HEK293T (cell line): ENCODE data around the gene ANKRD35.

ENCODE experiments used
- ARNT ChIP-seq: fragments of 450-650 bp; IDR thresholded peaks from 2 replicates; pipeline ENCODE4 v1.6.1; 2017; ENCODE audit warnings: mild to moderate bottlenecking
- BHLHE40 ChIP-seq: fragments of 450-650 bp; IDR thresholded peaks from 2 replicates; pipeline ENCODE4 v1.6.1; 2016; ENCODE audit warnings: mild to moderate bottlenecking, moderate library complexity, borderline replicate concordance
- CTBP1 ChIP-seq: fragments of 450-650 bp; IDR thresholded peaks from 2 replicates; pipeline ENCODE4 v1.6.1; 2016; ENCODE audit warnings: borderline replicate concordance
- ELF4 ChIP-seq: fragments of 450-650 bp; IDR thresholded peaks from 2 replicates; pipeline ENCODE4 v1.6.1; 2017; ENCODE audit warnings: antibody characterized with exemption
- FOXA1 ChIP-seq: fragments of 450-650 bp; IDR thresholded peaks from 2 replicates; pipeline ENCODE4 v1.6.1; 2016; ENCODE audit warnings: mild to moderate bottlenecking
- FOXK2 ChIP-seq: fragments of 450-650 bp; IDR thresholded peaks from 2 replicates; pipeline ENCODE4 v1.6.1; 2016; ENCODE audit warnings: mild to moderate bottlenecking
- FOXM1 ChIP-seq: fragments of 450-650 bp; IDR thresholded peaks from 2 replicates; pipeline ENCODE4 v1.6.1; 2017; ENCODE audit warnings: mild to moderate bottlenecking, borderline replicate concordance
- HDGF ChIP-seq: fragments of 450-650 bp; IDR thresholded peaks from 2 replicates; pipeline ENCODE4 v1.6.1; 2017; ENCODE audit warnings: antibody characterized with exemption, borderline replicate concordance
- L3MBTL2 ChIP-seq: fragments of 450-650 bp; conservative IDR thresholded peaks from 2 replicates; pipeline ENCODE4 v1.6.1; 2016; ENCODE audit warnings: mild to moderate bottlenecking
- SP1 ChIP-seq: fragments of 450-650 bp; IDR thresholded peaks from 2 replicates; pipeline ENCODE4 v1.6.1; 2017
- SUZ12 ChIP-seq: fragments of 450-650 bp; IDR thresholded peaks from 2 replicates; pipeline ENCODE4 v1.6.1; 2016; ENCODE audit warnings: mild to moderate bottlenecking
- TARDBP ChIP-seq: fragments of 450-650 bp; IDR thresholded peaks from 2 replicates; pipeline ENCODE4 v1.6.1; 2016
- ZNF384 ChIP-seq: fragments of 450-650 bp; IDR thresholded peaks from 2 replicates; pipeline ENCODE4 v1.6.1; 2016
- TF ChIP-seq, protein P1 (sequence below): fragments of 450-650 bp; IDR thresholded peaks from 2 replicates; pipeline ENCODE4 v1.6.1; 2016

GRCh38 chr1:145858901-145859490 lies 26.7 kb downstream of the ANKRD35 start, which contains the start of gene PIAS3:
- no peak for TF ChIP-seq ZNF384
- 0 out of 2 replicates have a peak, but pooled peaks have one; percentile 3 for TF ChIP-seq FOXM1
- TF ChIP-seq, protein P1, sequence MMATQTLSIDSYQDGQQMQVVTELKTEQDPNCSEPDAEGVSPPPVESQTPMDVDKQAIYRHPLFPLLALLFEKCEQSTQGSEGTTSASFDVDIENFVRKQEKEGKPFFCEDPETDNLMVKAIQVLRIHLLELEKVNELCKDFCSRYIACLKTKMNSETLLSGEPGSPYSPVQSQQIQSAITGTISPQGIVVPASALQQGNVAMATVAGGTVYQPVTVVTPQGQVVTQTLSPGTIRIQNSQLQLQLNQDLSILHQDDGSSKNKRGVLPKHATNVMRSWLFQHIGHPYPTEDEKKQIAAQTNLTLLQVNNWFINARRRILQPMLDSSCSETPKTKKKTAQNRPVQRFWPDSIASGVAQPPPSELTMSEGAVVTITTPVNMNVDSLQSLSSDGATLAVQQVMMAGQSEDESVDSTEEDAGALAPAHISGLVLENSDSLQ, result no peak
- TF ChIP-seq TARDBP, result no peak
- no peak for TF ChIP-seq SP1
- peak; percentile 86 for TF ChIP-seq HDGF
- no peak for TF ChIP-seq FOXK2
- TF ChIP-seq CTBP1, result no peak
- no peak for TF ChIP-seq BHLHE40
- no peak for TF ChIP-seq L3MBTL2
- no peak for TF ChIP-seq FOXA1
- TF ChIP-seq ARNT, result no peak
- TF ChIP-seq SUZ12, result no peak
- no peak for TF ChIP-seq ELF4
